H1 (cell line): ENCODE results near the gene TMEM151A. TPM values are rescaled to one million over a fixed set of nuclear protein-coding genes. Genes with fewer than 3 reads are reported as not detected.
A peak's percentile ranks its signal among the peaks of the same experiment; 100 is the strongest.

Experiments used
- CTCF ChIA-PET: fragments of 300-600 bp; sonication (Branson Sonifier 250); formaldehyde crosslinking; loops from one replicate; lab custom pipeline; 2021; ENCODE audit not compliant: partially characterized antibody; lab: Charles Lee
- POLR2A ChIA-PET: fragments of 300-600 bp; sonication (Branson Sonifier 250); formaldehyde crosslinking; loops from one replicate; lab custom pipeline; 2021; ENCODE audit warnings: inconsistent platforms; ENCODE audit not compliant: partially characterized antibody; lab: Charles Lee
- DNase-seq, 2 experiments: peaks; one replicate each; pipeline versions ENCODE4 v3.0.0 to v3.0.0-alpha.2; 2010 to 2022; ENCODE audit warnings: low spot score in 2 of 2, low read depth in 1 of 2, mixed read lengths in 1 of 2
- FAIRE-seq: peaks from 2 replicates; lab custom pipeline; 2011; peaks lifted over from hg19 to GRCh38; lab: Jason Lieb, UNC
- H2AFZ ChIP-seq: 2 replicates; pipeline ENCODE4 v1.8.1; 2012; ENCODE audit warnings: low read length, inconsistent platforms
- H2AK5ac ChIP-seq: 2 replicates; pipeline ENCODE4 v1.6.1; 2013; ENCODE audit warnings: low read depth, low read length
- H2BK120ac ChIP-seq: replicated peaks from 2 replicates; pipeline ENCODE3; 2013; ENCODE audit warnings: low read depth, low read length, inconsistent platforms
- H2BK12ac ChIP-seq: 2 replicates; pipeline ENCODE4 v1.6.1; 2013; ENCODE audit warnings: low read depth, low read length
- H2BK15ac ChIP-seq: 2 replicates; pipeline ENCODE4 v1.6.1; 2013; ENCODE audit warnings: low read length
- H2BK20ac ChIP-seq: 2 replicates; pipeline ENCODE4 v1.6.1; 2013; ENCODE audit warnings: low read length
- H2BK5ac ChIP-seq: 2 replicates; pipeline ENCODE4 v1.6.1; 2013; ENCODE audit warnings: low read depth, low read length
- H3K14ac ChIP-seq: 2 replicates; pipeline ENCODE4 v1.6.1; 2013; ENCODE audit warnings: inconsistent platforms; ENCODE audit not compliant: insufficient read length
- H3K18ac ChIP-seq: 2 replicates; pipeline ENCODE4 v1.6.1; 2013; ENCODE audit warnings: low read length; ENCODE audit errors: extremely low read depth
- H3K23ac ChIP-seq: 2 replicates; pipeline ENCODE4 v1.6.1; 2013; ENCODE audit warnings: inconsistent platforms; ENCODE audit not compliant: insufficient read length
- H3K23me2 ChIP-seq: 2 replicates; pipeline ENCODE4 v1.6.1; 2013; ENCODE audit warnings: low read depth, low read length
- H3K27ac ChIP-seq: 2 replicates; pipeline ENCODE4 v1.6.1; 2011; ENCODE audit warnings: low read depth, low read length, inconsistent platforms
- H3K27me3 ChIP-seq, 4 experiments: replicated peaks in 1 of 4; 1 replicate in 1 of 4; 2 replicates in 3 of 4; pipeline versions ENCODE4 v1.6.1 to v1.8.1; 2011 to 2013; ENCODE audit warnings: low read length in 3 of 4, mild to moderate bottlenecking in 3 of 4, inconsistent platforms in 2 of 4, mixed read lengths in 2 of 4, moderate library complexity in 1 of 4; ENCODE audit not compliant: control insufficient read depth in 3 of 4, insufficient read depth in 3 of 4; ENCODE audit errors: extremely low read depth in 1 of 4
- H3K36me3 ChIP-seq, 4 experiments: 2 replicates each; pipeline versions ENCODE4 v1.6.1 to v1.8.1; 2011 to 2013; ENCODE audit warnings: mild to moderate bottlenecking in 4 of 4, low read length in 3 of 4, moderate library complexity in 2 of 4, control low read depth in 1 of 4, inconsistent platforms in 1 of 4; ENCODE audit not compliant: insufficient read depth in 4 of 4, control insufficient read depth in 2 of 4
- H3K4ac ChIP-seq: replicated peaks from 2 replicates; pipeline ENCODE3; 2013; ENCODE audit warnings: low read length, low read depth, mixed read lengths, inconsistent platforms; ENCODE audit not compliant: insufficient read length
- H3K4me1 ChIP-seq, 4 experiments: replicated peaks in 1 of 4; 1 replicate in 1 of 4; 2 replicates in 3 of 4; pipeline versions ENCODE4 v1.6.1 to v1.8.1; 2011 to 2013; ENCODE audit warnings: low read length in 3 of 4, inconsistent platforms in 2 of 4, mixed read lengths in 1 of 4; ENCODE audit not compliant: insufficient read depth in 4 of 4, control insufficient read depth in 3 of 4
- H3K4me2 ChIP-seq, 2 experiments: 2 replicates each; pipeline versions ENCODE4 v1.6.1 to v1.8.1; 2011 to 2013; ENCODE audit warnings: low read depth in 2 of 2, low read length in 2 of 2, control low read depth in 1 of 2, inconsistent platforms in 1 of 2, mild to moderate bottlenecking in 1 of 2; ENCODE audit not compliant: insufficient read depth in 1 of 2
- H3K4me3 ChIP-seq, 4 experiments: fragments of 200-600, 300-600 bp in 1 of 4; sonication (generic), shearing (Covaris generic), sonication (Bioruptor Twin) in 1 of 4; 2 replicates each; pipeline versions ENCODE4 v1.5.1 to v1.8.1; 2011 to 2016; ENCODE audit warnings: low read length in 4 of 4, low read depth in 3 of 4, control low read depth in 2 of 4, inconsistent platforms in 2 of 4, mild to moderate bottlenecking in 2 of 4, mixed read lengths in 1 of 4, moderate library complexity in 1 of 4; ENCODE audit not compliant: insufficient read depth in 2 of 4; ENCODE audit errors: extremely low read depth in 1 of 4
- H3K56ac ChIP-seq: replicated peaks from 2 replicates; pipeline ENCODE3; 2013; ENCODE audit warnings: low read depth, mild to moderate bottlenecking, mixed read lengths, low read length, inconsistent platforms; ENCODE audit not compliant: insufficient read length
- H3K79me1 ChIP-seq: 2 replicates; pipeline ENCODE4 v1.6.1; 2013; ENCODE audit warnings: low read depth, low read length, control low read depth
- H3K79me2 ChIP-seq, 2 experiments: 2 replicates each; pipeline versions ENCODE4 v1.6.1 to v1.8.1; 2012 to 2013; ENCODE audit warnings: low read length in 2 of 2, mild to moderate bottlenecking in 2 of 2, inconsistent platforms in 1 of 2; ENCODE audit not compliant: insufficient read depth in 2 of 2, control insufficient read depth in 1 of 2
- H3K9ac ChIP-seq, 4 experiments: replicated peaks in 1 of 4; 1 replicate in 1 of 4; 2 replicates in 3 of 4; pipeline versions ENCODE4 v1.6.1 to v1.8.1; 2011 to 2013; ENCODE audit warnings: low read depth in 3 of 4, low read length in 3 of 4, control low read depth in 2 of 4, mild to moderate bottlenecking in 2 of 4, moderate library complexity in 2 of 4, inconsistent platforms in 1 of 4; ENCODE audit errors: extremely low read depth in 1 of 4
- H3K9me3 ChIP-seq, 2 experiments: 2 replicates each; pipeline versions ENCODE4 v1.6.1 to v1.8.1; 2012 to 2013; ENCODE audit warnings: mild to moderate bottlenecking in 2 of 2, moderate library complexity in 2 of 2, control low read depth in 1 of 2, inconsistent platforms in 1 of 2, low read depth in 1 of 2, low read length in 1 of 2, mixed read lengths in 1 of 2; ENCODE audit not compliant: insufficient read depth in 2 of 2
- H4K20me1 ChIP-seq, 2 experiments: replicated peaks in 1 of 2; 2 replicates each; pipeline versions ENCODE3 to v1.8.1; 2011 to 2013; ENCODE audit warnings: inconsistent platforms in 2 of 2, low read length in 2 of 2, mild to moderate bottlenecking in 1 of 2; ENCODE audit not compliant: insufficient read depth in 2 of 2, control insufficient read depth in 1 of 2
- H4K5ac ChIP-seq: 2 replicates; pipeline ENCODE4 v1.6.1; 2013; ENCODE audit warnings: low read length, low read depth, mixed read lengths, inconsistent platforms; ENCODE audit not compliant: insufficient read length
- H4K8ac ChIP-seq: 2 replicates; pipeline ENCODE4 v1.8.0; 2013; ENCODE audit warnings: mild to moderate bottlenecking, moderate library complexity, low read length, inconsistent platforms; ENCODE audit not compliant: insufficient read depth; ENCODE audit errors: extremely low read depth
- H4K91ac ChIP-seq: replicated peaks from 2 replicates; pipeline ENCODE3; 2013; ENCODE audit warnings: low read length, mixed read lengths, inconsistent platforms; ENCODE audit not compliant: insufficient read length
- BCL11A ChIP-seq, 2 experiments: IDR thresholded peaks; one replicate each; pipeline ENCODE4 v1.6.1; 2011; ENCODE audit warnings: low read depth in 2 of 2, low read length in 2 of 2, mild to moderate bottlenecking in 2 of 2
- CEBPB ChIP-seq: IDR thresholded peaks from 2 replicates; pipeline ENCODE4 v1.6.1; 2012; ENCODE audit warnings: low read depth, low read length
- CHD1 ChIP-seq: IDR thresholded peaks from 2 replicates; pipeline ENCODE4 v1.6.1; 2012; ENCODE audit warnings: low read depth, low read length, improper control_type of control experiment
- EZH2 ChIP-seq: fragments of 200-600 bp; sonication (generic); IDR thresholded peaks from 2 replicates; pipeline ENCODE4 v1.7.1; 2012; ENCODE audit warnings: low read depth, mild to moderate bottlenecking, moderate library complexity, low read length, inconsistent platforms; ENCODE audit not compliant: severe bottlenecking
- MAX ChIP-seq: IDR thresholded peaks from 2 replicates; pipeline ENCODE4 v1.6.1; 2012; ENCODE audit warnings: inconsistent platforms
- SP1 ChIP-seq: IDR thresholded peaks from 2 replicates; pipeline ENCODE4 v1.6.1; 2011; ENCODE audit warnings: low read depth, low read length
- ZNF274 ChIP-seq: IDR thresholded peaks from 2 replicates; pipeline ENCODE4 v1.7.0; 2012; ENCODE audit warnings: low read length, borderline replicate concordance; ENCODE audit errors: extremely low read depth
- WGBS, 2 experiments: shearing (Covaris generic) in 1 of 2; methylation state at CpG; one replicate each; pipeline versions ENCODE4 v1.1.6 to v1.1.7; 2013 to 2015; ENCODE audit warnings: low lambda C conversion rate in 2 of 2, mixed read lengths in 2 of 2, inconsistent platforms in 1 of 2, low coverage in 1 of 2, missing lambda C conversion rate in 1 of 2; ENCODE audit not compliant: insufficient replicate concordance in 2 of 2, insufficient coverage in 1 of 2, insufficient read length in 1 of 2; ENCODE audit errors: extremely low coverage in 1 of 2, missing lambda C conversion rate in 1 of 2; 5-methylcytosine and 5-hydroxymethylcytosine counted together
- polyA plus RNA-seq, 7 experiments: library from polyadenylated mRNA; depleted of rRNA in 3 of 7; stranded (reverse) in 5 of 7; unstranded in 2 of 7; fragments of >200 nt in 5 of 7; fragments of 200-250 nt in 2 of 7; gene quantifications; 1 replicate in 5 of 7; 2 replicates in 1 of 7; 4 replicates in 1 of 7; pipeline versions ENCODE4 v1.2.1 to v1.2.3, GENCODE V29; 2011 to 2013; ENCODE audit warnings: missing spikeins in 2 of 7, mixed read lengths in 2 of 7
- total RNA-seq: library from RNA; stranded (reverse); fragmentation: NEBNext Ultra II Directional; extraction: Animal tissue kit (Norgen Biotek cat#: 25700); gene quantifications from 2 replicates; pipeline ENCODE4 v1.2.1, GENCODE V29; 2021

The TMEM151A gene
- total and polyA plus RNA-seq, 2 of the 8 experiments (the other 6 are each of a cell fraction or from before 2014, with no cell fraction given): 3.2 TPM

DNA sequence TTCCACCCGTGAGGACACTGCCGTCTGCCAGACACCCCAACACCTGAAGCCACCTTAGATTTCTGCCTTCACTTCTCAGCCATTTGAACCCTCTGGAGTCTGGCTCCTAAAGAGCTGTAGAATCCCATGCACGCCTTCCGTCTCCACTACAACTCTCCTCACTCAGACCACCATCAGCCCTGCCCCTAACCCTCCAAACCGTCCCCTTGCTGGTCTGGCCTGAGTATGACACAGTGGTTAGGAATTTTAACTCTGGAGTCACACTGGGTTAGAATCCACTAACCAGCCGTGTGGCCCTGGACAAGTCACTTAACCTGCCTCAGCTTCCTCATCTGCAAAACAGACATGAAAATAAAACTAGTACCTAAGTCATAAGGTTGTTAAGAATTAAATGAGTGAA is 10.7 kb upstream of the TMEM151A start:
- CTCF ChIA-PET: interaction anchor here (1.0 to 5.2 kb wide), 12 partner anchors 10 to 135 kb away, joined by 3 to 48 read pairs (median 6); partner anchors contain the start of genes RAB1B and RIN1
- H3K36me3 ChIP-seq: peaks cover 0 to 5% (median 1%) of the 10 kb centered on the region in 4 experiments; a peak in 2 of 8 replicates
- H3K79me1 ChIP-seq: no peaks in the 10 kb centered on the region; the same call in 1 of the 2 replicates
- no peak for DNase-seq
- peaks cover 9 to 23% of the 10 kb centered on the region in 2 experiments for H4K20me1 ChIP-seq
- H3K9me3 ChIP-seq: no peaks in the 10 kb centered on the region
- H3K23me2 ChIP-seq: peaks cover 4% of the 10 kb centered on the region; the same call in 1 of the 2 replicates
- H3K4me2 ChIP-seq: no peak overlapping the region
- H2AFZ ChIP-seq: no peak overlapping the region
- WGBS, 2 experiments: 80% methylated on average over 6 of the region's 6 CpGs; no CpG with 5 or more reads in 1 of the 2 experiments
- H2BK15ac ChIP-seq: peak overlapping the region; percentile 65; the same call in 1 of the 2 replicates
- H4K8ac ChIP-seq: no peak overlapping the region
- no peak overlapping the region for H3K9ac ChIP-seq
- H2AK5ac ChIP-seq: no peak overlapping the region
- no peak overlapping the region for H3K14ac ChIP-seq
- no peak overlapping the region for H2BK20ac ChIP-seq
- H4K5ac ChIP-seq: no peak overlapping the region
- peaks cover 0 to 17% (median 13%) of the 10 kb centered on the region in 4 experiments; a peak in 5 of 7 replicates for H3K4me1 ChIP-seq
- no peak overlapping the region for H3K4ac ChIP-seq
- no peaks in the 10 kb centered on the region for H3K79me2 ChIP-seq
- no peak overlapping the region for H2BK120ac ChIP-seq
- H2BK5ac ChIP-seq: no peak overlapping the region
- POLR2A ChIA-PET: interaction anchor here (0.9 to 7.9 kb wide), 8 partner anchors 8 to 90 kb away, joined by 3 to 125 read pairs (median 9); partner anchors contain the start of genes B4GAT1, BRMS1, RAB1B and RIN1
- H3K23ac ChIP-seq: no peak overlapping the region
- H3K27ac ChIP-seq: no peak overlapping the region
- no peak overlapping the region for H3K4me3 ChIP-seq
- H4K91ac ChIP-seq: no peak overlapping the region
- no peak overlapping the region for H2BK12ac ChIP-seq
- peaks cover 0 to 4% (median under 1%) of the 10 kb centered on the region in 4 experiments; a peak in 2 of 7 replicates for H3K27me3 ChIP-seq
- TF ChIP-seq CHD1 (no peak), EZH2 (no peak), MAX (no peak), CEBPB (no peak), ZNF274 (no peak), BCL11A (IDR thresholded peaks at IDR 0.05; ENCODE audit: low read depth in 2 of 2, low read length in 2 of 2) (no peak), SP1 (no peak)
- TF ChIP-seq, all 59 proteins: peak for 0
- no peak overlapping the region for H3K56ac ChIP-seq
- no peak overlapping the region for H3K18ac ChIP-seq
- FAIRE-seq: no peak
